ENCODE data around the gene ZBTB11.

ZBTB11 gene

DNA sequence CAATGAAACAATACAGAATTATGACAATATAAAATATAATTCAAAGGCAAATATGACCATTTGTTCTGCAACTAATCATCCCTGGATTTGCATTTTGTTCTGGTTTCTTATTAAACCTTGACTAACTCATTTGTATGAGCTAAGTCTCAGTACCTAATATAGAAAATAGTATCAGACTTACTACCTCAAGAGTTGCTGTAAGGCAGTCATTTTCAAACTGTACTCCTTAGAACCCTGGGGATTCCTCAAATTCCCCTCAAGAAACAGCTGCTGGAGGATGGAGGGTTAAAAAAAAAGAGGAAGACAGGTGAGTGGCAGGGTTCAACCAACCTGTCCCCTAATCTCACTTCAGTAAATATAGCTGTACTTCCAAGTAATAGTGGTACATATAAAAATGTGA is 11.1 kb downstream of the ZBTB11 start (continued):
- TF ChIP-seq ZNF426 (tag by site-specific recombination; IDR thresholded peaks at IDR 0.05) (no peak), ZBTB21 (tag by site-specific recombination; IDR thresholded peaks at IDR 0.05) (no peak), ZSCAN16 (tag by site-specific recombination; IDR thresholded peaks at IDR 0.05) (no peak)
- TF ChIP-seq, protein P1, sequence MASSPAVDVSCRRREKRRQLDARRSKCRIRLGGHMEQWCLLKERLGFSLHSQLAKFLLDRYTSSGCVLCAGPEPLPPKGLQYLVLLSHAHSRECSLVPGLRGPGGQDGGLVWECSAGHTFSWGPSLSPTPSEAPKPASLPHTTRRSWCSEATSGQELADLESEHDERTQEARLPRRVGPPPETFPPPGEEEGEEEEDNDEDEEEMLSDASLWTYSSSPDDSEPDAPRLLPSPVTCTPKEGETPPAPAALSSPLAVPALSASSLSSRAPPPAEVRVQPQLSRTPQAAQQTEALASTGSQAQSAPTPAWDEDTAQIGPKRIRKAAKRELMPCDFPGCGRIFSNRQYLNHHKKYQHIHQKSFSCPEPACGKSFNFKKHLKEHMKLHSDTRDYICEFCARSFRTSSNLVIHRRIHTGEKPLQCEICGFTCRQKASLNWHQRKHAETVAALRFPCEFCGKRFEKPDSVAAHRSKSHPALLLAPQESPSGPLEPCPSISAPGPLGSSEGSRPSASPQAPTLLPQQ (tag by site-specific recombination; IDR thresholded peaks at IDR 0.05), result no peak
- TF ChIP-seq, protein P2, sequence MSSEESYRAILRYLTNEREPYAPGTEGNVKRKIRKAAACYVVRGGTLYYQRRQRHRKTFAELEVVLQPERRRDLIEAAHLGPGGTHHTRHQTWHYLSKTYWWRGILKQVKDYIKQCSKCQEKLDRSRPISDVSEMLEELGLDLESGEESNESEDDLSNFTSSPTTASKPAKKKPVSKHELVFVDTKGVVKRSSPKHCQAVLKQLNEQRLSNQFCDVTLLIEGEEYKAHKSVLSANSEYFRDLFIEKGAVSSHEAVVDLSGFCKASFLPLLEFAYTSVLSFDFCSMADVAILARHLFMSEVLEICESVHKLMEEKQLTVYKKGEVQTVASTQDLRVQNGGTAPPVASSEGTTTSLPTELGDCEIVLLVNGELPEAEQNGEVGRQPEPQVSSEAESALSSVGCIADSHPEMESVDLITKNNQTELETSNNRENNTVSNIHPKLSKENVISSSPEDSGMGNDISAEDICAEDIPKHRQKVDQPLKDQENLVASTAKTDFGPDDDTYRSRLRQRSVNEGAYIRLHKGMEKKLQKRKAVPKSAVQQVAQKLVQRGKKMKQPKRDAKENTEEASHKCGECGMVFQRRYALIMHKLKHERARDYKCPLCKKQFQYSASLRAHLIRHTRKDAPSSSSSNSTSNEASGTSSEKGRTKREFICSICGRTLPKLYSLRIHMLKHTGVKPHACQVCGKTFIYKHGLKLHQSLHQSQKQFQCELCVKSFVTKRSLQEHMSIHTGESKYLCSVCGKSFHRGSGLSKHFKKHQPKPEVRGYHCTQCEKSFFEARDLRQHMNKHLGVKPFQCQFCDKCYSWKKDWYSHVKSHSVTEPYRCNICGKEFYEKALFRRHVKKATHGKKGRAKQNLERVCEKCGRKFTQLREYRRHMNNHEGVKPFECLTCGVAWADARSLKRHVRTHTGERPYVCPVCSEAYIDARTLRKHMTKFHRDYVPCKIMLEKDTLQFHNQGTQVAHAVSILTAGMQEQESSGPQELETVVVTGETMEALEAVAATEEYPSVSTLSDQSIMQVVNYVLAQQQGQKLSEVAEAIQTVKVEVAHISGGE (tag by site-specific recombination; conservative IDR thresholded peaks at IDR 0.05; ENCODE audit: low read depth), result no peak
- TF ChIP-seq, protein P3, sequence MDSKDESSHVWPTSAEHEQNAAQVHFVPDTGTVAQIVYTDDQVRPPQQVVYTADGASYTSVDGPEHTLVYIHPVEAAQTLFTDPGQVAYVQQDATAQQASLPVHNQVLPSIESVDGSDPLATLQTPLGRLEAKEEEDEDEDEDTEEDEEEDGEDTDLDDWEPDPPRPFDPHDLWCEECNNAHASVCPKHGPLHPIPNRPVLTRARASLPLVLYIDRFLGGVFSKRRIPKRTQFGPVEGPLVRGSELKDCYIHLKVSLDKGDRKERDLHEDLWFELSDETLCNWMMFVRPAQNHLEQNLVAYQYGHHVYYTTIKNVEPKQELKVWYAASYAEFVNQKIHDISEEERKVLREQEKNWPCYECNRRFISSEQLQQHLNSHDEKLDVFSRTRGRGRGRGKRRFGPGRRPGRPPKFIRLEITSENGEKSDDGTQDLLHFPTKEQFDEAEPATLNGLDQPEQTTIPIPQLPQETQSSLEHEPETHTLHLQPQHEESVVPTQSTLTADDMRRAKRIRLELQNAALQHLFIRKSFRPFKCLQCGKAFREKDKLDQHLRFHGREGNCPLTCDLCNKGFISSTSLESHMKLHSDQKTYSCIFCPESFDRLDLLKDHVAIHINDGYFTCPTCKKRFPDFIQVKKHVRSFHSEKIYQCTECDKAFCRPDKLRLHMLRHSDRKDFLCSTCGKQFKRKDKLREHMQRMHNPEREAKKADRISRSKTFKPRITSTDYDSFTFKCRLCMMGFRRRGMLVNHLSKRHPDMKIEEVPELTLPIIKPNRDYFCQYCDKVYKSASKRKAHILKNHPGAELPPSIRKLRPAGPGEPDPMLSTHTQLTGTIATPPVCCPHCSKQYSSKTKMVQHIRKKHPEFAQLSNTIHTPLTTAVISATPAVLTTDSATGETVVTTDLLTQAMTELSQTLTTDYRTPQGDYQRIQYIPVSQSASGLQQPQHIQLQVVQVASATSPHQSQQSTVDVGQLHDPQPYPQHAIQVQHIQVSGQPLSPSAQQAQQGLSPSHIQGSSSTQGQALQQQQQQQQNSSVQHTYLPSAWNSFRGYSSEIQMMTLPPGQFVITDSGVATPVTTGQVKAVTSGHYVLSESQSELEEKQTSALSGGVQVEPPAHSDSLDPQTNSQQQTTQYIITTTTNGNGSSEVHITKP (tag by site-specific recombination; IDR thresholded peaks at IDR 0.05), result no peak

DNA sequence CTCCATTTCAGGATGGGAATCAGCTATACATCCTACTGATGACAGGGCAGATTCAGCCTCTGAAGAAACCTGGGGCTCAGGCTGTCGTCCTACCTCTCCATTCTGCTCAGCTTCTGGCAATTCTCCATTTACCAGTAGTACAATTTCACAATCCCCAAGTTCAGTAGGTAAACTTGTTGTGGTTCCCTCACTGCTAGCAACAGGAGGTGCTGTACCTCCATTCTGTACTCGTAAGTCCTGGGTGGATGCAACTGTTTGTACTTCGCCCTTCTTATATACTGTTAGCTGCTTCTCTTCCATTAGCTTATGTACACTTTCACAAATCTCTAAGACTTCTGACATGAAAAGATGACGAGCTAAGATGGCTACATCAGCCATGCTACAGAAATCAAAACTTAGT is 11.6 kb downstream of the ZBTB11 start:
- POLR2A ChIA-PET, result no interaction called here
- peaks cover 13 to 86% of the 10 kb centered on the region in 2 experiments for H3K36me3 ChIP-seq (ENCODE audit: control insufficient read depth in 2 of 2, insufficient read depth in 1 of 2, low read length in 2 of 2)
- no peak overlapping the region for H3K27ac ChIP-seq (ENCODE audit: extremely low read depth, low read depth, low read length)
- no peak overlapping the region for H3K4me3 ChIP-seq (ENCODE audit: low read depth, low read length)
- CTCF ChIA-PET, result no interaction called here
- no peak for TF ChIP-seq REPIN1 (tag by site-specific recombination; IDR thresholded peaks at IDR 0.05; ENCODE audit: low read depth)
- TF ChIP-seq ZBTB17 (tag by site-specific recombination; IDR thresholded peaks at IDR 0.05), result no peak
- TF ChIP-seq ZNF214 (tag by site-specific recombination; IDR thresholded peaks at IDR 0.05; ENCODE audit: borderline replicate concordance), result no peak
- no peak for TF ChIP-seq BCL11B (tag by site-specific recombination; IDR thresholded peaks at IDR 0.05; ENCODE audit: low read depth)
- TF ChIP-seq, protein P4, sequence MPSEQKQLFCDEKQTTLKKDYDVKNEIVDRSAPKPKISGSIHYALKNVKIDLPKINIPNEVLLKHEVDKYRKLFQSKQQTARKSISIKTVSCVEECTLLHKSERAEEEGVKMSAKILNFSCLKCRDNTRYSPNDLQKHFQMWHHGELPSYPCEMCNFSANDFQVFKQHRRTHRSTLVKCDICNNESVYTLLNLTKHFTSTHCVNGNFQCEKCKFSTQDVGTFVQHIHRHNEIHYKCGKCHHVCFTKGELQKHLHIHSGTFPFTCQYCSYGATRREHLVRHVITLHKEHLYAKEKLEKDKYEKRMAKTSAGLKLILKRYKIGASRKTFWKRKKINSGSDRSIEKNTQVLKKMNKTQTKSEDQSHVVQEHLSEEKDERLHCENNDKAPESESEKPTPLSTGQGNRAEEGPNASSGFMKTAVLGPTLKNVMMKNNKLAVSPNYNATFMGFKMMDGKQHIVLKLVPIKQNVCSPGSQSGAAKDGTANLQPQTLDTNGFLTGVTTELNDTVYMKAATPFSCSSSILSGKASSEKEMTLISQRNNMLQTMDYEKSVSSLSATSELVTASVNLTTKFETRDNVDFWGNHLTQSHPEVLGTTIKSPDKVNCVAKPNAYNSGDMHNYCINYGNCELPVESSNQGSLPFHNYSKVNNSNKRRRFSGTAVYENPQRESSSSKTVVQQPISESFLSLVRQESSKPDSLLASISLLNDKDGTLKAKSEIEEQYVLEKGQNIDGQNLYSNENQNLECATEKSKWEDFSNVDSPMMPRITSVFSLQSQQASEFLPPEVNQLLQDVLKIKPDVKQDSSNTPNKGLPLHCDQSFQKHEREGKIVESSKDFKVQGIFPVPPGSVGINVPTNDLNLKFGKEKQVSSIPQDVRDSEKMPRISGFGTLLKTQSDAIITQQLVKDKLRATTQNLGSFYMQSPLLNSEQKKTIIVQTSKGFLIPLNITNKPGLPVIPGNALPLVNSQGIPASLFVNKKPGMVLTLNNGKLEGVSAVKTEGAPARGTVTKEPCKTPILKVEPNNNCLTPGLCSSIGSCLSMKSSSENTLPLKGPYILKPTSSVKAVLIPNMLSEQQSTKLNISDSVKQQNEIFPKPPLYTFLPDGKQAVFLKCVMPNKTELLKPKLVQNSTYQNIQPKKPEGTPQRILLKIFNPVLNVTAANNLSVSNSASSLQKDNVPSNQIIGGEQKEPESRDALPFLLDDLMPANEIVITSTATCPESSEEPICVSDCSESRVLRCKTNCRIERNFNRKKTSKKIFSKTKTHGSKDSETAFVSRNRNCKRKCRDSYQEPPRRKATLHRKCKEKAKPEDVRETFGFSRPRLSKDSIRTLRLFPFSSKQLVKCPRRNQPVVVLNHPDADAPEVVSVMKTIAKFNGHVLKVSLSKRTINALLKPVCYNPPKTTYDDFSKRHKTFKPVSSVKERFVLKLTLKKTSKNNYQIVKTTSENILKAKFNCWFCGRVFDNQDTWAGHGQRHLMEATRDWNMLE (tag by site-specific recombination; conservative IDR thresholded peaks at IDR 0.05; ENCODE audit: low read depth), result no peak
- TF ChIP-seq, protein P5, sequence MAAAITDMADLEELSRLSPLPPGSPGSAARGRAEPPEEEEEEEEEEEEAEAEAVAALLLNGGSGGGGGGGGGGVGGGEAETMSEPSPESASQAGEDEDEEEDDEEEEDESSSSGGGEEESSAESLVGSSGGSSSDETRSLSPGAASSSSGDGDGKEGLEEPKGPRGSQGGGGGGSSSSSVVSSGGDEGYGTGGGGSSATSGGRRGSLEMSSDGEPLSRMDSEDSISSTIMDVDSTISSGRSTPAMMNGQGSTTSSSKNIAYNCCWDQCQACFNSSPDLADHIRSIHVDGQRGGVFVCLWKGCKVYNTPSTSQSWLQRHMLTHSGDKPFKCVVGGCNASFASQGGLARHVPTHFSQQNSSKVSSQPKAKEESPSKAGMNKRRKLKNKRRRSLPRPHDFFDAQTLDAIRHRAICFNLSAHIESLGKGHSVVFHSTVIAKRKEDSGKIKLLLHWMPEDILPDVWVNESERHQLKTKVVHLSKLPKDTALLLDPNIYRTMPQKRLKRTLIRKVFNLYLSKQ (tag by site-specific recombination; IDR thresholded peaks at IDR 0.05; ENCODE audit: borderline replicate concordance), result no peak
- no peak for TF ChIP-seq OSR2 (tag by site-specific recombination; IDR thresholded peaks at IDR 0.05)
- no peak for TF ChIP-seq ZIC2 (tag by site-specific recombination; IDR thresholded peaks at IDR 0.05)
- TF ChIP-seq ZNF112 (tag by site-specific recombination; IDR thresholded peaks at IDR 0.05), result no peak
- no peak for TF ChIP-seq ZNF335 (tag by site-specific recombination; conservative IDR thresholded peaks at IDR 0.05)
- no peak for TF ChIP-seq ZNF121 (tag by site-specific recombination; IDR thresholded peaks at IDR 0.05)
- TF ChIP-seq ZNF114 (tag by site-specific recombination; IDR thresholded peaks at IDR 0.05), result no peak
- TF ChIP-seq ZNF416 (tag by site-specific recombination; IDR thresholded peaks at IDR 0.05), result no peak
- no peak for TF ChIP-seq SP7 (tag by site-specific recombination; IDR thresholded peaks at IDR 0.05)
- no peak for TF ChIP-seq ZEB2 (tag by site-specific recombination; IDR thresholded peaks at IDR 0.05)
- H3K4me1 ChIP-seq (ENCODE audit: control insufficient read depth, insufficient read depth, low read length), result no peaks in the 10 kb centered on the region
- no peaks in the 10 kb centered on the region for H3K9me3 ChIP-seq (ENCODE audit: control insufficient read depth, insufficient read depth, low read depth, low read length)

Data from HEK293 (cell line).